ENCODE results near the gene MAP3K20.
"Not testable (repeated sequence)": the region's sequence is repeated elsewhere in the genome, so short reads cannot be mapped to it uniquely, and the experiment has no call there.

Gene MAP3K20
- 2.6 reads per million, percentile 8 among the genes with 10 or more reads in this experiment for total RNA-seq

GRCh38 chr2:173075781-173076580, at the start of gene MAP3K20:
Gene MAP3K20, plus strand, starts transcription at chr2:173075846. Its CDS starts 15,186 bp downstream, at chr2:173091032.
- DNase-seq, result peak; percentile 20

DNA sequence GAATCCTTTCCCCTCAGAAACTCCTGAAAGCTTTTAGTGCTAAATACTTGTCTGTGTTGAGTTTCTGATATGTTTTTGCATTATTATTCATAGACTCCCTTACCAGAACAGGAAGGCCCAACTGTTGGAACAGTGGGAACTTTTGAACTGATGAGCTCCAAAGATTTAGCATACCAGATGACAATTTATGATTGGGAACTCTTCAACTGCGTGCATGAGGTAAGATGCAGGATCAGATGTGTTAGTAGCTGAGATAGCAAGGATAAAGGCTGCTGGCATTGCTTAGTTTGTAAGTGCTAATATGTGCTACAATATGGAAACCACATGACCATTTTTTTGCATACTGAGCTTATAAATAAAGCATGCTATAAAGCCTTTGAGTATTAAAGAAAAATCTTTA, 49.2 kb upstream of the MAP3K20 start:
- no peak for DNase-seq

DNA sequence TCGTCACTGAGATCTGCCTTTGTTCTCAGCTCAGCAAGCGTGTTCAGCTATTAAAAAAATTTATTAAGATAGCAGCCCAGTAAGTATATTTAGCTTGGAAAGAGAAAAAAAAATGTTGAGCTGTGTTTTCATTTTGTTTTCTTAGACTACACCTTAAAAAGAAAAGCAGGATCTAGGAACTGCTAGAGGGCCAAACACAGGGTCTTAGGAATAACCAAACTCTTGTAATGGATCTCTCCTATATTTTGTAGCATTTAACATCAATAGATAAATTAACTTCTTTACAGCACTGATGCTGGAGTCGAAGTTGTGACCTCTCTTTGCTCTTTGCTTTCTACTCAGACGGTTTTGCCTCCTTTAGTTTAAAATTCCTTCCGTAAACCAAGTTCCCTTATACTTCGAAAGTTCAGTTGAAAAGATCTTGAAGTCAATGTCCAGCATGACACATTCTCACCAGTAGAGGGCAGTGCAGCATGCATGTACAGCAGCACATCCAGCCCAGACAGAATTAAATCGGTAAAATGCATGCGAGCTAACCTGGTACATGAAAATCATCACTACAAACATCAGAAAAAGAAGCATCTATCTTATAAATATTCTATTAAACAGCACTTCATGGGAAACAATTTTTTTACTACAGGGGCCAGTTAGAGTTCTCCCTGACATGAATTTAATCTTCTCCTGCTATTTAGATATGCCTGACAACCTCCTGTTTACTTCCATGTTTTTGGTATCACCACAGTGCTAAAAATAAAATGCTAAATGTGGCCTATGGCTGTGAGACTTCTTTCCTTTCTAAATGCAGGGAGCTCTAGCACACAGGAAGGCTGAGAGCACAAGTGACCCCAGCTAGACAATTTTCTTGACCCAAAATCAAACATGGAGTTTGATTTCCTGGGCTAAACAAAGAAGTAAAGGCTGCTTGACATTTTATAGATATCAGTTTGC, 48.2 kb upstream of the MAP3K20 start:
- DNase-seq, result peak; percentile 69

DNA sequence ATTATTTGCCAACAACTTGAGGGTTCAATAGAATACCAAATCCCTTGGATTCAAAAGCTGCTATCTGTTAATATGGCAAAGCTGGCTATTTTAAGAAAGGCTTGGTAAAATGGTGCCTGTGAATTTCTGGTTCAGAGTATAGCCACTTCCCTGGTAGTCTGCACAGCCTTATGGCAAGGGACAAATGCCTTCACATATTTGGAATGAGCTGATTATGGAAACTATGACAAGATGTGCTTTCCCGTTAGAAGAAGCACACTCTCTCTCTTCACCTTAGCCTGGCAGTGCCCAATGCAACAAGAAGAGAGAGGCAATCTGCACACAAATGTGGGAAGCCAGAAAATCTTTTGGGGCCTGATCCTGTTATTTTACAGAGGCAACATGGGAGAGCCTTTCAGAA, 47.5 kb upstream of the MAP3K20 start:
- DNase-seq, result no peak

GRCh38 chr2:173028671-173029070, 47.0 kb upstream of the MAP3K20 start:
- DNase-seq, result no peak

DNA sequence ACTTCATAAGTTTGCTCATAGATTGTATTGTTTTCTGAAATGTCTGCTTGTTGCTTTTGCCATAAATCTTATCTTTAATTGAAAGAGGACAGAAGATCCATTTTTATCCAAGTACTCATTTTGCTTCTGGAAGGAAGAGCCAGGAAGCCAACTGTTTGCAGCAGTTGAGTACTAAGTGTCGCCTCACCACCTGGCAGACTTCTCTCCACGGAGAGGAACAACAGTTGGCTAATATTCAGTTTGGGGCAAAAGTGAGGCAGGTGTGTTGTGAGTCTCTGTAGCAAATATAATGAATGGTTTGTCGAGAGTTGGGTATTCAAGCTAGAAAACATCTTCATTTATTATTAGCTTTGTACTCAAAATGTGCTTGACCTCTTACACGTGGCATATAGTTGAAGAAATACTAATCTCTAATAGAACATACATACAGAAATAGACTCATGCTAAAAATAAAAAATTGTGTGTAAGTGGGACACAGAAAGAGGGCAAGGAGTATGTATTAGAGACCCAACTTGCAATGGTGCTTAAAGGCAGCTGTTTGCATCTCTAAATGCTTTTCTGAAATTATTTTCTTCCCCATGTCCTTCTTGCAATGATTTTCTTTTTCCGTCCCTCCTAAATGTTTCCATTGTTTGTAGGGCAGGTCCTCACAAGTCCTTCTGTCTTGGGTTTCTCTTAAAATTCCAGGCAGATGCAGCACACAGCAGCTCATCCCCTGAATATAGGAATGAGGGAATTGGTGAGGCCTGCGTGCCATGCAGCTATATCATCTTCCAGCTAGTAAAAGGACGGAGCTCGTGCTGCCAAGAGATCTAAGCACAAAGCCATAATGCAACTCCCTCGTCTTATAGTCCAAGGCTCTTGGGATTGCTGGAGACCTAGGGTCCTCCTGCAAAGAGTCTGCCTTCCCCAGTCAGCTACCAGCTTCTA, 44.8 kb upstream of the MAP3K20 start:
- no peak for DNase-seq

DNA sequence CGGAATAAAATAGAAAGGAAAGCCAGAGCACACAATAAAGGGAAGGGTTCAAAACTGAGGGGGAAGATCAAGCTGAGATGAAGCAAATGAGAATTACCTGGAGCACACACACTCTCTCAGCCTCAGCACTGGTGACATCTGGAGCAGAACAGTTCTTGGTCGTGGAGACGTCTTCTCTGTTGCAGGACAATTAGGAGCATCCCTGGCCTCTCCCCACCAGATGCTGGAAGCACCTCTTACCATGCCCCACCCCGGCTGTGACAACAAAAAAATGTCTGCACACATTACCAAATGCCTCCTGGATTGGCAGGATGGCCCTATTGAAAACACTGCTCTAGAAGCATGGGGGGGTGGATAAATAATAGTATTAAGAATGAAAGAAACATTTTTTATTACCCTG, 43.6 kb upstream of the MAP3K20 start:
- DNase-seq, result no peak

DNA sequence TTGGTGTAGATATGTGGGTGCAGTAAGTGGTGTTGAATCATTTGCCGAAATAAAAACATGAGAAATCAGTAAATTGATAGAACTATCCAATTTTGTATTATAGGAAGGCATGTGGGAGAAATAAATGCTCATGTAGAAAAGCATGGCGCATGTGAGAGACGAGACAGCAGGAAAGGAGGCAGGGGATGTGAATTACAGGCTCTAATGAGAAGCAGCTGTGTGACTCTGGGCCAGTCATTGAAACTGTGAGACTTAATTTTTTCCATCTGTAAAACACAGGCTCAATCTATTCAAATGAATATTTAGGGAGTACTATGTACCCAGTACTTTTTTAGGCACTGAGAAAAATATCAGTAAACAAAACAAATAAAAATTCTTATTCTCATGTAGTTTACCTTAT, 42.6 kb upstream of the MAP3K20 start:
- no peak for DNase-seq

GRCh38 chr2:173034143-173034542, 41.5 kb upstream of the MAP3K20 start:
- no peak for DNase-seq

DNA sequence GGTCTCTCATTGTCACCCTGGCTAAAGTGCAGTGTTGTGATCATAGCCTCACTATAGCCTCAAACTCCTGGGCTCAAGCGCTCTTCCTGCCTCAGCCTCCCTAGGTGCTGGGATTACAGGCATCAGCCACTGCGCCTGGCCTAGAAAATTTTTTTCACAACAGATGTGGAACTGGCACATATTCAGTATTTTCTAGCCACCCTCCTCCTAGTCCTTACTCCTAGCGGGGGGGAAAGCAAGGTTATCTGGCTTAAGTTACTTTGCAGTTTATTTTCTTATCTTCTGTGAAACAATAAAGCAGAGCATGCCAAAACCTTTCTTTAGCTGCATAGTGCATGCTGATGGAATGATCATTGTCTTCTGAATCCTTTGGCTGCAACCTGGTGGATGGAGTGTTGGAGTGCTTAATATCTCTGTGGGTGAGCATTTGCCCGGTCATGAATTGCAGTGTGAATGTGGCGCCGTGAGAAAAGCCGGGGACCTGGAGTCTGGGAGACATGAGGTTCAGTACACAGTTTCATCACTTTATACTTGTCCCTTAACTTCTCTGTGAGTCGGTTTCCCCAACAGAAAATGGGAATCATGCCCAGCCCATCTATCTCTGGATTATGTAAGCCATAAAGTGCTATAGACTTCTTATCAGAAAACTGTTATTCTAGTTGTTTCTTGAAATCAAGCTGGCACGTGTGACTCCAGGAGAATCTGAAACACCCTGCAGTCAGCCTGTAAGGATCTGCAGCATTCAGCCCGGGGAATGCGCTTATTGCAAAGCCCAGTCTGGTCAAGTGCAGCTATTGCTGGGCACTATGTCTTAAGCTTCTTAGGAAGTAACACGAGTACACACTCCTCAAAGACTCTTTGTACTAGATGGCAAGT, 38.2 kb upstream of the MAP3K20 start:
- no peak for DNase-seq

DNA sequence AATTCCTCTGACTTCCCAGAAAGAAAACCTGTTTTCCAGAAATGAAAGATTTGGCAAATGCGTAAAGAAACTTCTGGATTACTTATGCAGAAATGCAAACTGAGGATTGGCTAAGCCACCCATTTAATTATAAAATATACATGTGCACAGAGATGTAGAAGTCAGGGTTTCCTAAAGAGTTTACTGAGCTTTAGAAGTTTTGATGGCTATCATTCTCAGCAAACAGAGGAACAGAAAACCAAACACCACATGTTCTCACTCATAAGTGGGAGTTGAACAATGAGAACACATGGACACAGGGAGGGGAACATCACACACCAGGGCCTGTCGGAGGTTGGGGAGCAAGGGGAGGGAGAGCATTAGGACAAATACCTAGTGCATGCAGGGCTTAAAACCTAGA, 37.4 kb upstream of the MAP3K20 start:
- not testable (repeated sequence) for DNase-seq

DNA sequence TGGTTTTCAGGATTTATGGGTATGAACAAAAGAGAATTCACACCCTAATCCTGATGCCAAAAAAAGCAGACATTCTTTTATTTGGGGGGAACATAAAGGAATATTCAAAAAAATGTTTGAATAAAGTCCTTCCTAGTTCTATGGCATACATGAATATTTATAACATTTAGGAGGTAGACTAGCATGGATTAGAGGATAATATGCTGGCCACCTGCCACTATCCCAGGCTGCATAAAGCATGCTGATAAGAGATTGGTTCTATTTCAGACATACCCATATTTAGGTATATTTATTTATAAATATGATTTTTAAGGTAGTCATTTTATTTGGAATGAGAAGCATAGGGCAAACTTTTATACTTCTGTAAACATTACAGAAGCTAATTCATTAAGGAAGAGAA, 34.9 kb upstream of the MAP3K20 start:
- no peak for DNase-seq

- DNase-seq, result no peak
These were observed 32.2 kb upstream of the MAP3K20 start for GRCh38 chr2:173043476-173043875.

DNA sequence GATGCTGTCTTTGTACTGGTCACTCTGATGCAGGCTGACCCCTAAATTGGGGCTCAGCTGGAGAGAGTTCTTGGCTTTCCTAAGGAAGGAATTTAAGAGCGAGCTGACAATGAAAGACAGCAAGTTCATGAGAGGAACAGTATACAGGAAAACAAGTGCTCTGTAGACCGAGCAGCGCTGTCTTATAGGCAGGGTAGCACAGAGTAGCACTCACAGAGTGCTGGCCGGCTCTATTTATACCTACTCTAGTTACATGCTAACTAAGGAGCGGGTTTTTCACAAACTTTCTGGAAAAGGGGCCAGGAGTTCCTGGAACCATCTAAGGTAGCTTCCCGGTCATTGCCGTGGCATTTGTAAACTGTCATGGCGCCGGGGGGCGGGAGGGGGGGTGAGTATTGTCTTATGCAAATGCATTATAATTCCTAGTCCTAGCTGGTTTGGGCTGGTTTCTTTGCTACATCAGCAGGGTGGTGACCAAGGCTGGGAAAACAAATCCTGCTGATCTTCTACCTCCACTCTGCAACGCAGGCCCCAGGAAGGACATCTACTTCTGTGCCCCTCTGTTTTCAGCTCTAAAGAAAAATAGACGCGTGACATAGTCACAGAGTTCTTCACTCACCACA, 31.6 kb upstream of the MAP3K20 start:
- DNase-seq, result no peak

GRCh38 chr2:173044686-173045085, 31.0 kb upstream of the MAP3K20 start:
- DNase-seq, result no peak

GRCh38 chr2:173045181-173045580, 30.5 kb upstream of the MAP3K20 start:
- no peak for DNase-seq

DNA sequence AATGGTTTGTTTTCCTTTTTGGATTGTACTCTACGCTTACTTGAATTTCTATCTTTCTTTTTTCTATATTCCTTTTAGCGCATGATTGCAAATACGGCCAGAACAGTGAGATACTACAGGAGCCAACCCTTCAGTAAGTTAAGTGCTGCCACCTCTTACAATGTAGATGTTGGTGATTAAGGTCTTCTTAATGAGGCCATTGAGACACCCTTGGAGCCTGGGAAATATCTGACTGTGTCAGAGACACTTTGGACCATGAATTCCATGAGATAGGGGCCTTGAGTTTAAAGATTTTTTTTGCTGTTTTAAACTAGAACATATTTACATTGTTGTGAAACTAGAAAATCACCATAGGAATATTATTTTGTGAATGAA, 27.1 kb upstream of the MAP3K20 start:
- no peak for DNase-seq

- DNase-seq, result no peak
These were observed 26.6 kb upstream of the MAP3K20 start for GRCh38 chr2:173048897-173049661.

- no peak for DNase-seq
These were observed 25.8 kb upstream of the MAP3K20 start for GRCh38 chr2:173049831-173050230.

DNA sequence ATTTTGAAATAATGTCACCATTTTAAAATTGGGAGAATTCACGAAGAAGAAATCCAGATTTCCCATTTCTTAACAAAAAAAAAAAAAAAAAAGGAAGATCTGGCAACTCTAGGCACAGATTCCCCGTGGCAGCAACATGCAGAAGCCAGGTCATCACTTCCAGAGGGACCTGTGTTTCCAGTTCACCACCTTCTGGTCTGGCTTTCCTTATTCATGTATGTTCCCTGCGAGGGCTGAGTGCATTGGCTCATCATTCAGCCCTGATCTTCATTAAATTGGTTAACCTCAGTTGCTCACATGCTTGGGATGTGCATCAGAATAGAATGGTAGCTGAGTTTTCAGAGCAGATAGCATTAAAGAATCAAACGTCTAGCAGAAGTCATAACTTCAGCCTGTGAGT, 25.0 kb upstream of the MAP3K20 start:
- DNase-seq, result no peak

Data from effector CD4-positive, alpha-beta T cell (primary cell).